PC-3 (cell line): ENCODE results near the gene BBS4.

Experiments
- CTCF ChIP-seq: fragments of 300-600 bp; sonication (generic); conservative IDR thresholded peaks from 2 replicates; pipeline ENCODE4 v1.5.1; 2017; ENCODE audit warnings: antibody characterized with exemption, low read depth, mild to moderate bottlenecking, low read length
- EZH2phosphoT487 ChIP-seq: fragments of 300-600 bp; sonication (generic); IDR thresholded peaks from 2 replicates; pipeline ENCODE4 v1.6.1; 2018; ENCODE audit warnings: mild to moderate bottlenecking, antibody characterized with exemption, low read length, borderline replicate concordance

GRCh38 chr15:72728821-72729220, 42.8 kb downstream of the BBS4 start:
- no peak for TF ChIP-seq CTCF
- TF ChIP-seq EZH2phosphoT487 = no peak
